IPS-NIHi7 (cell line): ENCODE data around the gene FAIM2.

Experiments
- DNase-seq: peaks from one replicate; pipeline ENCODE4 v3.0.0; 2012; ENCODE audit warnings: mixed read lengths; ENCODE audit errors: extremely low spot score

Gene FAIM2

DNA sequence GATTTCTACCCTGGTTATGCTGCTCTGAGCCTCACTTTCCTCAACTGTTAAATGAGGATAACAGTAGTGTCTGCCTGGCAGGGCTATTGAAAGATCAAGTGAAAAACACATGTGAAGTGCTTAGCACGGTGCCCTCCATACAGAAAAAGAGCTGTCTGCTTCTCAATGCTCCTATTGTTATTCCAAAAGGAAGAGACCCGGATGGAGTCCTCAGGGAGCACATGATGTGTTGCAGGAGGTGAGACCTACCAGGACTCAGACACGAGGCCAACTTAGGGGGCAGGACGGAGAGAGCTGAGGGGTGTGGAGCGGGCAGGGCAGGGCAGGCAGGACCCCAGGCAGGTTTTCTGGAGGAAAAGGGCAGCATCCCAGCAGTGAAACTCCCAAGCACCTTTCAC, 8.9 kb downstream of the FAIM2 start:
- DNase-seq: no peak

DNA sequence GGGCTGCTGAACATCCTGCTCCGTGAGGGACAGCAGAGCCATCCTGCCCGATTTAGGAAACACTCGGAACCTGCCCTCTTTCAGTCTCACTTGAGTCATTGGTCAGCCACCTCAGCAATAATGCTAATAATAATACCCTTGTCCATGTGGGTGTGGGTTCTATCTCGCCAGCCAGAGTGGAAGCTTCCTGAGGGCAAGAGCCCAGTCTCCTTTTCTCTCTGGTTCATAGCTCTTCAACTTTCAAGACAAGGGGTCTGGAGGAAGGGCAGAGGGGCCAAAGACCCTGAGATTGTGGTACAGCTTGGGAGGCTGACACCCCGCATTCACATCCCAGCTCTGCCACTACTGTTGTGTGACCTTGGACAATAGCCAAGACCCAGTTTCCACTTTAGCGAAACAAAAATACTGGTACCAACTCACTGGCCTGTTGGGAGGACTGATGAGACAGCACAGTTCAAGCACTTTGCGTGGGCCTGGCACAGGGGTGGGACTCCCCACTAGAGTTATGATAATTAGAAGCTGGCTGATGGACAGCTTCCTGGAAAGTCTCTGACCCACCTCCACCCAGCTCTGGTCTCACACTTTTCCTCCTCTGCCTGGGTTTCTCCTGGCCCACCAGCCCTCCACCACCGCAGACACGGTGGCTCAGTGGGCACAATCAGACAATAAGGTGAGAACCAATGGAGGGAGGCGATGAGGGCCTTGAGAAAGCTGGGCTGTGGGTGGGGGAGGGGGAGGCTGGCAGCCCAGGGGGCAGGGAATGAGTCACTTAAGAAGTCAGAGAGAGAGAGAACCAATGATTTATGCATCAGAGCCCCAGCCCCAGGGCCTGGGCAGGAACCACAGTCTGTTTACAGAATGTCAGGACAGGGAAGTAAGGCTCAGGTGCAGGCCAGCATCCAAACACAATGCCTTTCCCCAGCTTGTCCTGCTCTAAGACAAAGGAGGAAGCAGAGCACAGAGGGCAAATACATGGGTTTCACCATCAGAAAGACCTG, 9.6 kb downstream of the FAIM2 start:
- DNase-seq: peak; percentile 49

DNA sequence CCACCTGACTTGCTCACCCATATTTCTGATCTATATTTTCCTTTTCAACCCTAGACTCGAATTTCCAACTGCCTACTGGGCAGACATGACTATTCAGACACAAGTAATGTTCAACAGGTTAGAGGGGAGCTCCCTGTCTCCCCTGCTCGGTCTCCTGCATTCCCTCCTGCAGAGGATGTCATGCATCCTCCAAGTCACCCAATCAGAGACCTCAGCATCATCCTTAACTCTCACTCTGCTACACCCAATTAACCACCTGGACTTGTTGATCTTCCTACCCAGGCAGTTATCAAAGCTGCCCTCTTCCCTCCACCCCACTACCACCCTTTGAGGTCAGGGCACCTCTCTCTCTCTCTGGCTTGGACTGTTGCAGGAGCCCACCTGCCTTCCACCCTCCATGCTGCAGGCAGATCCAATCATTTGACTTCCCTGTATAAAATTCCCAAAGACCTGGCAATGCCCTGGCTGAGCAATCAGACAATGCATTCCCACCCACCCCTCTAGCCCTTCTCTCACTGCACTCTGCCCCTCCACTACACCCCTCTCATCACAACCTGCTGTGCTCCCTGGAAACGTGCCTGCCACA, 10.9 kb downstream of the FAIM2 start:
- no peak for DNase-seq

DNA sequence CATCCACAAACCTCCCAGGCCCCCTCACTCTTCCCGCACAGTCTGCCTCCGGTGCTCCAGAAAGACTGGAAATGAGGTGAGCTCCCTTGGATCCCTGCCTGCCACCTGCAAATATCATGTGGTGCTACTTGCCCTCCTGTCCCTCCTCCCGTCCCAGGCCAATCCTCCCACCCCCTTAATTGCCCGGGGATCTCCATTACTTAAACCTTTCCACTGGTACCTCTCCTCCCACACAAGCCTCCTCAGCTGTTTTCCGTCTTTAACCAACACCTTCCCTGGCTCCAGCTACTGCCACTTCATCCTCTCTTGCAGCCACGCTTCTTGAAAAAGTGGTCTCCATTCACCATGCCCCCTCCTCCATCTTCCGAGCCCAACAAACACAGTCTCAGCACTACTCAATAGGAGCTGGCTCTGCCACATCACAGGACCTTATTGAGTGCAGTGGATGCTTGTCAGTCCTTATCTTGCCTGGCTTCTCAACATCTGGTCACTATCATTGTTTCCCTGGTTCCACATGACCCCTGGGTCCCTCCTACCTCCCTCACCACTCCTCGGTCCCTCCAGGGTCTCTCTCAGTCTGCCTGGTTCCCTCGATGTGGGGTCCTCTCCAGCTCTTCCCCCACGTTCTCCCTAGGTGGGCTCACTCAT, 11.5 kb downstream of the FAIM2 start:
- DNase-seq: no peak

DNA sequence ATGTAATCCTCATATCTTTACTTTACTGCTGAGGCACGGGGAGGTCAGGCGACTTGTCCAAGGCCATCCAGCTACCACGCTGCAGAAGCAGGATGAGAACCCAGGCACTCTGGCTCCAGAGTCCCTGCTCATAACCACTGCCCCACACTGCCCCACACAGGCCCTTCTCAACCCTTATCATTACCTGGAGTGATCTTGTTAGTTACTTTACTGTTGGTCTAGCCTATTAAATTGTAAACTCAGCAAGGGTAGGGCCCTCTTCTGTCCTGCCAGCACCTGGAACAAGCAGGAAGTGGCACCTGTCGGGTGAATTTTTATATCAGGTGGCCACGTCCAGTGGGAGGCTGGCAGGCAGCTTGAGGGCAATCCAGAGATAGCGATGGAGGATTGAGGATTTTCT, 12.2 kb downstream of the FAIM2 start:
- no peak for DNase-seq

DNA sequence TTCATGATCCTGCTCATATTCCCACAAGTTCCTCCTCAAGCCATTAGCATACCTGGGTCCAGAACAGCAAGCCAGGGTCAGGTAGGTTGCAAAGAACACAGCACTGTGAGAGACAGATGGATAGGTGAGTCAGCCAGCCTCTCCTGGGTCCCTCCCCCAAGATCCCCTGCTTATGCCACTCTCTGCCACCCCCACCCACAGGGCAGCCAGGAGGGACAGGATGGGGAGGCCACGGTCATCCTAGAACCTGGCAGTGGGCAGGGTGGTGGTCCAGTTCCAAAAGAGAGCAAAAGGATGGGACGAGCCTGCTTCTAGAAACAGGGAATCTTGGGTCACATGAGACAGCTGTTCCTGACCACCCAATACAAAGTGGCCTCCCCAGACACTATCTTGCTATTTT, 12.7 kb downstream of the FAIM2 start:
- DNase-seq: no peak

DNA sequence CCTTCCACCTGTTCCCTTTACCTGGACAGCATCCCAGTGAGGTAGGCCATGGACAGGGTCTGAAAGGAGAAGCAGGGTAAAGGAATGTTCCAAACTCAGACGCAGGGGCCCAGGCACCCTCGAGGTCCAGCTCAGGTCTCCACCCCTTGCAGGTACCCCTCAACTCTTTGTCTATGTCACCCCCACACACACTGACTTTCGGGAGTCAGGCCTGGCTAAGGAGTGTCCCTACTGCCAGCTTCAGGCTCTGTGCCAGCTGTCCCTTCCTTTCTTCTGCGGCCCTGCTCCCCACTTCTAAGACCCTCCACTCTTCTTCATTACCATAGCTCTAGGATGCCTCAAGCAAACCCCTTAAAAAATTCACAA, 13.6 kb downstream of the FAIM2 start:
- no peak for DNase-seq

DNA sequence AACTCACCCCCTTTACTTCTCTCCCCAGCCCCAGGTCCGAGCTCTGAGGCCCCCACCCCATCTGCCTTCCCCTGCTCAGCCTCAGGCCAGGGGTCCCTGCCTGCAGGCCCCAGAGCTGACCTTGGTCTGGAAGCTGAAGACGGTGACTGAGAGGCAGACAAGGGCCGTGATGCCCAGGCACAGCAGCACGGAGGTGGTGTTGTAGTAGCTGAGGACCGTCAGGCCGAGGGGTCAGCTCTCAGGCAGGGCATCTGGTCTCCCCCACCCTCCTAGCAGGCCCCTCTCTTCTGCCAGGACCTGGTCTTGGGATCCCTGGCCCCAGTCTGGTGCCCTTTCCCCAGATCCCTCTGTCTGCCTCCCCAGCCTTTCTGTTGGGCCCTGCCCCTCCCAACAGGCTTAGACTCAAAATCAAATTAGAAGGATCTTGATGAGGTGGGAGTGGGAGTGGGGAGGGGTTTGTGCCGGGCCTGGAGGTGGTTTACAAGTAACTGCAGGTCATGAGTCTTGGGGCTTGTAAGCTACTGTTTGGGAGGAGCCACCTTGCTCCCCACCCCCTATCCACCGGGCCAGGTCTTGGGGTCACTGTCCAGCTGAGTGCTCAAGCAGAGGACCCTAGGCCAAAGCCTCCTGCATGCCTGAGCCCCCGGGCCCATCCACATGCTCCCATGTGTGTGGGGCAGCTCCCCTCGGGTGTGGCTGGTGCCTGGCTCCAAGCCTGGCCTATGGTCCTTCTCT, 14.2 kb downstream of the FAIM2 start:
- DNase-seq: no peak

DNA sequence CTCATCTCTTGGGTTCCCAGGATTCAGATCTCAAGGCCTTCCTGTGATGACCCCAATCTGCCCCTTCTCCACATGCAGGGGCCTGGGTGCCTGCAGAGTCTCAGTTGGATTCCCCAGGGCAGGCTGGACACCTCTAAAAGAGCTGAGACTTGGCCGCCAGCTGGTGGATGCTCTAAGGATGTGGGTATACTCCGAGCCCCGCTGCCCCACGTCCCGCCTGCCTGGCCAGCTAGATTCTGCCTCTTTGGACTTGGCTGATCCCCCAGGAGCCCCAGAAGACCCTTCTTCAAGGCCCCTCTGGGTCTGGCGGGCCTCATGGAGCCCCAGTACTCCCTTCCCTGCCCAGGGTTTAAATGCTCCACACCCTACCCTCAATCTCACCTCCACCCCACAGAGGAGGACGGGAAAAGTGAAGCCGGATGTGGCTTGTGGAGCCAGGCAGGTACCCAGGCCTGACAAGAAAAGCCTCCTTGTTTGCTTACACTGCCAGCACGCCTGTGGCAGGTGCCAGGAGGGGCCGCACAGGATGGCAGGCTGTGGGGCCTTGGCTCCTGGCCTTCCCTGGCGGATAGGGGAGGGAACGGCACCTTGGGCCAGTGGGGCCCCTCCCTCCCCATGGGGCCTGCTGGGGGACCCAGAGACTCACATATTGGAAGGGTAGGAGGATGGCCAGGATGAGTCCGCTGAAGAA, 15.1 kb downstream of the FAIM2 start:
- no peak for DNase-seq

DNA sequence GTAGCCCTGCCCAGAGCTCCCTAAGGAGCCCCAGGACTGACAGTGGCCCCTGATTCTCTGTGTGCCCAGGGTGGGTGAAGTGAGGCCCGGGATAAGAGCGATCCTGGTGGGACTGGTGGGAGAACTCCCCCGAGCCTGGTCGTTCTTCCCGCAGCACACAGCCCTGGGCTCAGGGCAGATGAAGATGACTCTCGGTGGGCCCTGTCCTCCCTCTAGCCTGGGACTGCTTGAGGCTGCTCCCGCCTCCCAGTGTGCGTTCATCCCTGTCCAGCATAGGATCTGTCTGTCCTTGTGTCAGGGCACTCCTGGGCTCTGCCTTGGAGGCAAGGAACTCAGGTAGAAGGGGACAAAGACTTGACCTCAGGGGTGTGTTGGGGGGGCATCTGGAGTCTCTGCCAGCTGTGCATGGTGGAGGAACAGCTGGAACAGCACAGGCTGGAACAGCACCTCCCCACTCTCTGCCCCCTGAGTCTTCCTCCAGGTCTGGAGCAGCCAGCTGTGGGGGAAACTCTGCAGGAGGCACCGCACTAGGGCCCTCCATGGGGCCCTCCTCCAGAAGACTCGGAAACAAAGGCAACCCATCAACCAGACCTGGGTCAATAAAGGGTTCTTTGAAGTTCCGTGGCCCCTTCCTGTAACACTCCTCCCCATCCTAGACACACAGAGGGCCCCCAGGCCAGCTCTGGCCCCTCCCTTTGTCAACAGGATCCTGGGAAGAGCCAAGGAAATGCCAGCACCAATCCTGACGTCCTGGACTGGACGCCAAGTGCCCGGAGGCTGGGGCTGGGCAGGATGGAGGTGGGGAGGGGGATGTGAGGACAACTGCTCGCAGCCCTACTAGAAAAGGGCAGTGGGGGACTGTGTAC, 15.9 kb downstream of the FAIM2 start:
- no peak for DNase-seq

DNA sequence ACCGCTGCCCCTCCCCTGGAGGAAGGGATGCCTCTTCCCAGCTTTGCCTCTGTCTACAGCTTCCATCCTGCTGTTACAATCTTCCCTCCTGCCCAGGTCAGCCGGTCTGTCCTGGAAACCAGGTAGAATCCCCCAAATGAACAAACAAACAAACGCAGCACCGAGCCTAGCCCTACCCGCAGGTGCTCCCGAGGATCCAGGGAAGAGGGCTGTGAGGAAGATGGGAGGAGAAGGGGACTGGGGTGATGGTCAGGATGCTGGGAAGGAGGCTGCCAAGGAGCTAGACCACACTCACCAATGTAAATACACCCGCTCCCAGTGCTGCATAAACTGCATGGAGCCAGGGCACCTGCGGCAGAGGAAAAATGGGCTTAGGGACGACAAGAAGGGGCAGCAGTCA, 16.6 kb downstream of the FAIM2 start:
- no peak for DNase-seq

DNA sequence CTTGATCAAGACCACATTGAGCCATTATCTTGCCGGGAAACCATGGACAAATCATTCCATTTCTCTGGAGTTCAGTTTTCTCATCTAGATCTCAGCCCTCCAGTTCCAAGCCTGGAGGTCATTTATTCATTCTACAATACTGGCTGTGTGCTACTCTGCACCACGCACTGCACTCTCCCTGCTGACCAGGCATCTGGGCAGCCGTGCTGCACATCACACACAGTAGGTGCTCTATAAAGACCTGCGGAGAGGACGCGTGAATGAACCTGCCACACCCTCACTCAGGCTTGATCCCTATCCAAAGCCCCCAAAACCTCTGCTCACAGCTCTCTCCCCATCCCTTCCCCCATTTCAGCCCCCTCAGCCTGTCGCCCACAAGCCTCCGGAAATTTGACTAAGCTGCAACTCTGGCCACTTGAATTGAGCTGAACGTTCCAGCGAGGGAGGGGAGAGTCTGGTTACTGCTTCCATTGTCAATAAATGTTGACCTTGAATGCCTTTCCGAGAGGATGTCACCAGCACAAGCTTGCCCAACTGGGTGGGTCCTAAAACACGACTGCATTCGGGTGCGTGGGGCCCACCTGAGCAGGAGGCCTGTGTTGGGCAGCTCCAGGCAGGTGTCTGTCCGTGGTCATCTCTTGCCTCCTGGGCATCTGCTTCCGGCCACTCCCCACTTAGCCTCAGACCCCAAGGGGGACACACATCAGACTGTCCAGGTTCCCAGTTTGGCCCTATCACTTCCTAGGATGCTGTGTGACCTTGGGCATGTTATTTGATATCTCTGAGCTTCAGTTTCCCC, 17.8 kb downstream of the FAIM2 start:
- no peak for DNase-seq

DNA sequence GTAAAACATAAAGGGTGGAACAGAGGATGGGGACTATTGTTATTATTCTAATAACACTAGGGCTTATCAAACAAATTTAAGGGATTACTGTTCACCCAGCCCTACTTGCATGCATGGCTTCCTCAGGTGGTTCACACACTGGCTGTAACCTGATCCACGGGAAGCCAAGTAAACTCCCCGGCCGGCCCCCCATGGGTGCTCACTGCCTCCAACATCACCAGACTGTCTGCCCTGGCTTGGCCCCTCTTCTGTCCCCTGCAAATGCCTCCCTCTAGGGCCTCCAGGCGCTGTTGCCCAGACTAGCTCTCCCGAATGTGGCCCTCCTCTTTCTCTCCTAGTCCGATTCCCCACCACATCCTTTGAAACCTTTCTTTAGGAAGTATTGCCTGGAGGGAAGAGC, 18.6 kb downstream of the FAIM2 start:
- peak; percentile 28 for DNase-seq

DNA sequence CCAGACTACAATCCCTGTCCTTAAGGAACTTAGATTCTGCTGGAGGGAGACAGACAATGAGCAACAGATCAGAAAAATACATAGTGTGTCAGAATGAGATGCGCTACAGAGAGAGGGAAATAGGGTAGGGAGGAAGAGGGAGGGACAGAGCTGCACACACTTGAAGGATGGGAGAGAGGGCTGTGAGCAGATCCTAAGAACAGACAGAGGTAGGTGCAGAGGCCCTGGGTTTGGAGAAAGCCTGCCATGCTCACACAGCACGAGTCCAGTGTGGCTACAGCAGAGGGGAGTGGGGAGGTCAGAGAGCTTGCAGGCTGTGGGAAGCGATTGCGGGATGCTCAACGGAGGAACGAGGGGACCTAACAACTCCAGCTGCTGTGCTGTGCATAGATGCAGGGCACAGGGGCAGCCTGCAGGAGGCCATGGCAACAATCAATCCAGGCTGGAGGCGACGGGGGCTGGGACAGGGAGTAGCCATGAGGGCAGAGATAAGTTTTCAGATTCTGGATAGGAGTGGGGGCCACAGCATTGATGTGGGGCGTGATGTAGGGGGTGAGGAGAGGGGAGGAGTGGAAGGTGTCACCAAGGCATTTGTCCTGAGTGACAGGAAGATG, 20.7 kb downstream of the FAIM2 start:
- DNase-seq: peak; percentile 51

DNA sequence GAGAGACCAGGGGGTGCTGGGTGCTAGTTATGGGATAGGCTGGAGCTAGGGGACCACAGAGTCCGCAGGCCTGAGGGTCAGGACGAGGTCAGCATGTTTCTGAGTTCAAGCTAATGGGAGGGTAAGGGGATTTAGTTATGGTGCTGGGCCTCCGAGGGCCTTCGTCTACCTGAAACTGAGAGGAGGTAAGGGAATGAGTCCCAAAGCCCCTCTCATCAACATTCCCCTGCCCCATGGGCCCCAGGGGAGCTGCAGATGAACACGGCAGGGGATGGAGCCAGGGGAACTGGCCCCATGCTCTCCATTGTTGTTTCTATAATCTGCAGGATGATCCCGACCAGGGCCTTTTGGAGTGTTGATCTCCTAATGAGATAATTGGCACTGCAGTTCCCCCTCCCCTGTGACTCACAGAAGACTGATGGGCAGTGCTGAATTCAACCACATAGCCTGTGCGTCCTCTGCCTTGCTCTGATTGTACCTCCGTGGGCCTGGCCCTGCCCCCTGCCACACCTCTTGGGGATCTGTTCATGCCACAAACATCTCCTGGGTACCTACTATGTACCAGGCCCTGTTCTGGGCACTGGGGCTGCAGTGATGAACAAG, 21.4 kb downstream of the FAIM2 start:
- DNase-seq: peak; percentile 39

DNA sequence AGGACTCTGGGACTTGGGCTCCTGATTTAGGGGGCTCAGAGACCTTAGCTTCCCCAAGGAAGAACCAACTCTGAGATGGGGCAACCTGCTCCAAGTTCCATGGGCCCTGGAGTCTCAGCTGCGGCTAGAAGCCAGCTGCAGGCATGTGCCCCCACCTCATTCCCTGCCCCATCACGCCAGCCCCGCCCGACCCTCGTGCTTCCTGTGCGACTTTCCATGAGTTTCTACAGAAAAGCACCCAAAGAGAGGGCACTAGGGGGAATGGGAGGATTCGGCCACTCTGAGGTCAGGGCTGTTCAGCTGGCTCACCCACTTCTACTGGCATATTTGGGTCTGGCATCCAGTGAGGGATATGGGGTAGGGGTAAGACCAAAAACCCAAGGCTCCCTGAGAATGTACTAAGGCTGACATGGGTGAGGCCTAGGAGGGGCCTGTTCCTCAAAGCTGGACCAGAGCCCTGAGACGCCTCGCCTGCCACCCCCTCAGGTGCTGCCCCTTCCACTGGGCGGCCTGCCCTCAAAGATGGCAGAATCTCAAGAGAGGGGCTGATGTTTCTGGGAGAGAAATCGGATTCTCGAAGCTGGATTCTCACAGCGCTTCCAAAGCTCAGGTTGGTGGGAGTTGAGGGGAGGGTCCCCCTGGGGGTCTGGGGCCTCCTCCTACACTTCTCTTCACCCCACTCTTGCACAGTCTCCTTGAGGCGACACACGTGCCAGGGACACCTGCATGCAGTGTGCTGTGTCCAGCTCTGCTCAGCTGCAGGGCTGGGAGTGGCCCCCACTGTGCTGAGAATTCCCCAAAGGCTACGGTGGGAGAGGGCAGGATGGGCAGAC, 22.1 kb downstream of the FAIM2 start:
- DNase-seq: no peak

DNA sequence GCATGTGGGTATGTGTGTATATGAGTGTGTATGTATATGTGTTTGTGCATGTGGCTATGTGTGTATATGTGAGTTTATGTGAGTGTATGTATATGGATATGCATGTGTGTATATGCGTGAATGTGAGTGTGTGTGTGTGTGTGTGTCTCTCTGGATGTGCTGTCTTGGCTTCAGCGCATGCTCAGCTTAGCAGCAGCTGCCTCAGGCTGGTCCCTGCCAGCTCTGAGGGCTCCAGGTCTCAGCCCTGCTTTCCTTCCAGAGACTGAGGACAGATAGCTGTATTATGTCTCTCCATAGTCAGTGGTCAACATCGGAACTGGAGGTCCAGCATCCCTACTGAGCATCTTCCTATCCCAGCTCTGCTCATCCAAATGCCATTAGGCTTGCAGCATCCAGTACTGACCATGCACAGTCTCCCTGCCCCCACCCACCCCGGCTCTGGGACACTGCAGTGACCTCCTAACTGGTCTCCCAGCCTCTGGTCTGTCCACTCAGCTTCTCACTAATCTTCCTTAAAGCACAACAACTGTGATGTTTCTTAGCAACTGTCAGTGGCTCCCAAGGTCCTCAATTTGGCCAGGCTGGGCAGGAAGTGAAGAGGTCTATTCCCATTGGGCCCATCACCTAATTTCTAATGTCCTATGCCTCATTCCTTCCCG, 22.8 kb downstream of the FAIM2 start:
- no peak for DNase-seq
